Chondrocyte (in vitro differentiated cells): ENCODE results near the gene MTFP1. TPM values are rescaled to one million over a fixed set of nuclear protein-coding genes. Genes with fewer than 3 reads are reported as not detected.
A peak's percentile ranks its signal among the peaks of the same experiment; 100 is the strongest.

Experiments
- DNase-seq: peaks from one replicate; pipeline ENCODE4 v3.0.0; 2021; ENCODE audit warnings: mixed read lengths, low spot score
- H3K27ac Mint-ChIP-seq: one replicate; pipeline ENCODE4 v1.8.0; 2021; ENCODE audit warnings: mild to moderate bottlenecking, moderate library complexity, mixed read lengths; ENCODE audit not compliant: unreplicated experiment
- H3K27me3 Mint-ChIP-seq: 2 replicates; pipeline ENCODE4 v1.8.0; 2021; ENCODE audit warnings: low read depth, mixed read lengths
- H3K36me3 Mint-ChIP-seq: 2 replicates; pipeline ENCODE4 v1.8.0; 2021; ENCODE audit warnings: low read depth, mixed read lengths
- H3K4me1 Mint-ChIP-seq: 2 replicates; pipeline ENCODE4 v1.8.0; 2021; ENCODE audit warnings: low read depth, mild to moderate bottlenecking, mixed read lengths
- H3K4me3 Mint-ChIP-seq: one replicate; pipeline ENCODE4 v1.8.0; 2021; ENCODE audit warnings: mild to moderate bottlenecking, moderate library complexity, mixed read lengths; ENCODE audit not compliant: unreplicated experiment
- H3K9me3 Mint-ChIP-seq: 2 replicates; pipeline ENCODE4 v1.8.0; 2021; ENCODE audit warnings: low read depth, mixed read lengths
- total RNA-seq: library from RNA; stranded (reverse); gene quantifications from 3 replicates; pipeline ENCODE4 v1.2.1, GENCODE V29; 2021
- TF ChIP-seq, protein P1 (sequence below): fragments of 200-600 bp; sonication (generic); IDR thresholded peaks from 2 replicates; pipeline ENCODE4 v1.5.0; 2021; ENCODE audit warnings: antibody characterized with exemption, mild to moderate bottlenecking, moderate library complexity

The MTFP1 gene
- total RNA-seq, 1 donor from 2014 or later: 12.1 TPM

DNA sequence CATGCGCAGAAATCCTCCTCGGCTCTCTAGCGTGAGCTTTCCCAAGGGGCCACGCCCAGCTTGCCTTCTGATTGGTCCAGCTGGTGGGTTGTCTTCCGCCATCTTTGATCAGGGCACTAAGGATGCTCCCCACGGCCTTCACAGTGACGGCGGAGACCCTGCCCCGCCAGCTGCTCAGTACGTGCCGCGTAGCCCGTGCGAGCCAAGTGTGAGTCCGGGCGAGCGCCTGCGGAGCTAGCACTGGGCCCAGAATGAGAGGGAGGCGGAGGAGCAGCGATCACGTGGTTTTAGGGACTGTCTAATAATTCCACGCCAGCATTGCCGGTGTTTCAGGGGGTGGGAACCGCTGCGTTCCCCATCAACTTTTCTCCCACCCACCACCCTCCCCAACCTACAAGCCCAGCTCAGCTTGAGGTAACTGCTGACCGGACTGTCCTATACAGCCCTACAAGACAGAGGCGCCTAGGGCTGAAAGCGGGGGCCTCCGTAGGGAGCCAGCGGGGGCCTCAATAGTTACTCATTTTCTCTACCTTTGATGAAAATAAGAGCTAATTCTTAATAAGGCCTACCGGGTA, 1.5 kb upstream of the MTFP1 start:
- peak overlapping the region; percentile 99 for H3K27ac Mint-ChIP-seq
- H3K4me3 Mint-ChIP-seq: peak overlapping the region; percentile 80
- DNase-seq: peak; percentile 100
- H3K9me3 Mint-ChIP-seq: no peaks in the 10 kb centered on the region
- TF ChIP-seq, protein P1, sequence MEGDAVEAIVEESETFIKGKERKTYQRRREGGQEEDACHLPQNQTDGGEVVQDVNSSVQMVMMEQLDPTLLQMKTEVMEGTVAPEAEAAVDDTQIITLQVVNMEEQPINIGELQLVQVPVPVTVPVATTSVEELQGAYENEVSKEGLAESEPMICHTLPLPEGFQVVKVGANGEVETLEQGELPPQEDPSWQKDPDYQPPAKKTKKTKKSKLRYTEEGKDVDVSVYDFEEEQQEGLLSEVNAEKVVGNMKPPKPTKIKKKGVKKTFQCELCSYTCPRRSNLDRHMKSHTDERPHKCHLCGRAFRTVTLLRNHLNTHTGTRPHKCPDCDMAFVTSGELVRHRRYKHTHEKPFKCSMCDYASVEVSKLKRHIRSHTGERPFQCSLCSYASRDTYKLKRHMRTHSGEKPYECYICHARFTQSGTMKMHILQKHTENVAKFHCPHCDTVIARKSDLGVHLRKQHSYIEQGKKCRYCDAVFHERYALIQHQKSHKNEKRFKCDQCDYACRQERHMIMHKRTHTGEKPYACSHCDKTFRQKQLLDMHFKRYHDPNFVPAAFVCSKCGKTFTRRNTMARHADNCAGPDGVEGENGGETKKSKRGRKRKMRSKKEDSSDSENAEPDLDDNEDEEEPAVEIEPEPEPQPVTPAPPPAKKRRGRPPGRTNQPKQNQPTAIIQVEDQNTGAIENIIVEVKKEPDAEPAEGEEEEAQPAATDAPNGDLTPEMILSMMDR: no peak
- no peaks in the 10 kb centered on the region for H3K27me3 Mint-ChIP-seq
- peaks cover 2% of the 10 kb centered on the region for H3K36me3 Mint-ChIP-seq
- peaks cover 59% of the 10 kb centered on the region for H3K4me1 Mint-ChIP-seq

DNA sequence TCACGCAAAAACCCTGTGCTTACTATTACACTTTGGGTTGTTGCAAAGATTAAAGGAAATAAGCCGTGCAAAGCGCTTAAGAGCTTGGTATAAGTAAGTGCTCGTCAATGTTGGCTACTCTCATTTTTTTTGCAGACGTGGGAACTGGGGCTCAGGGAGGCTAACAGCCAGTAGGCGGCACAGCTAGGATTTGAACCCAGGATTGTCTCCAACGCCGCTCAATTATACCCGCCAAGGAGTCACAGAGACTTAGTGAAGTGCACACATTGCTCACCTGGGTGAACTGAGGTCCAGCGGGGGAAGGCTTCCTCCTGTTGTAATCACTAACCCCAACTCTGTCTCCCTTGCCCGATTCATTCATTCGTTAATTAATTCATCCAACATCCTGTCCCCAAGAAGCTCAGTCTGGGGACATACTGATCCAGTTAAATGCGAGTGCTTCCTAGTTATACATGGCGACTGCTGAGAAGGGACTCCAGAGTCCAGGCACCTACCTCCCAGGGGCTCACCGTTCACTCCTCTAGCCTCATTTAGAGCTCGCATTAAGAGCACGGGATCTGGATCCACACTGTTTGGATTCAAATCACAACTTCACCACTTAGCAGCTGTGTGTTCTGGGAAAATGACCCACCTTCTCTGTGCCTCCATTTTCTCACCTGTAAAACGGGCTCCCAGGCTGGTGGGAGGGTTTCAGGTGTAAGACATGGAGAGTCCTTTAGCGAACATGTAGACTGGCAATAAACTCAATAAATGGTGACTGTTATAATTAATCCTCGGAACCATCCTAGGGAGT, 838 bp upstream of the MTFP1 start:
- TF ChIP-seq, protein P1: no peak
- Mint-ChIP-seq H3K4me3 (peak overlapping the region; percentile 80), H3K36me3 (peaks cover 2% of the 10 kb centered on the region), H3K9me3 (no peaks in the 10 kb centered on the region), H3K27me3 (no peaks in the 10 kb centered on the region), H3K27ac (peak overlapping the region; percentile 99), H3K4me1 (peaks cover 59% of the 10 kb centered on the region)
- no peak for DNase-seq

DNA sequence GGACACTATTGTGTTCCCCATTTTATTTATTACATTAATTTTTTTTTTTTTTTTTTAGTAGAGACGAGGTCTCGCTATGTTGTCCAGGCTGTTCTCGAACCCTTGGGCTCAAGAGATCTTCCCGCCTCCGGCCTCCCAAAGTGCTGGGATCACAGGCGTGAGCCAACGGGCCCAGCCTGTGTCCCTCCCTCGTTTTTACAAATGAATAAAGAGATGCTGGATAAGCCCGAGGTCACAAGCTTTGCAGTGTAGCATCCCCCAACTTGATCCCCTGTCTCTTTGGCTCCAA, 297 bp upstream of the MTFP1 start:
- Mint-ChIP-seq H3K27ac (peak overlapping the region; percentile 91), H3K9me3 (no peaks in the 10 kb centered on the region), H3K36me3 (peaks cover 3% of the 10 kb centered on the region), H3K27me3 (no peaks in the 10 kb centered on the region), H3K4me3 (peak overlapping the region; percentile 86), H3K4me1 (peaks cover 56% of the 10 kb centered on the region)
- TF ChIP-seq, protein P1: no peak
- no peak for DNase-seq

DNA sequence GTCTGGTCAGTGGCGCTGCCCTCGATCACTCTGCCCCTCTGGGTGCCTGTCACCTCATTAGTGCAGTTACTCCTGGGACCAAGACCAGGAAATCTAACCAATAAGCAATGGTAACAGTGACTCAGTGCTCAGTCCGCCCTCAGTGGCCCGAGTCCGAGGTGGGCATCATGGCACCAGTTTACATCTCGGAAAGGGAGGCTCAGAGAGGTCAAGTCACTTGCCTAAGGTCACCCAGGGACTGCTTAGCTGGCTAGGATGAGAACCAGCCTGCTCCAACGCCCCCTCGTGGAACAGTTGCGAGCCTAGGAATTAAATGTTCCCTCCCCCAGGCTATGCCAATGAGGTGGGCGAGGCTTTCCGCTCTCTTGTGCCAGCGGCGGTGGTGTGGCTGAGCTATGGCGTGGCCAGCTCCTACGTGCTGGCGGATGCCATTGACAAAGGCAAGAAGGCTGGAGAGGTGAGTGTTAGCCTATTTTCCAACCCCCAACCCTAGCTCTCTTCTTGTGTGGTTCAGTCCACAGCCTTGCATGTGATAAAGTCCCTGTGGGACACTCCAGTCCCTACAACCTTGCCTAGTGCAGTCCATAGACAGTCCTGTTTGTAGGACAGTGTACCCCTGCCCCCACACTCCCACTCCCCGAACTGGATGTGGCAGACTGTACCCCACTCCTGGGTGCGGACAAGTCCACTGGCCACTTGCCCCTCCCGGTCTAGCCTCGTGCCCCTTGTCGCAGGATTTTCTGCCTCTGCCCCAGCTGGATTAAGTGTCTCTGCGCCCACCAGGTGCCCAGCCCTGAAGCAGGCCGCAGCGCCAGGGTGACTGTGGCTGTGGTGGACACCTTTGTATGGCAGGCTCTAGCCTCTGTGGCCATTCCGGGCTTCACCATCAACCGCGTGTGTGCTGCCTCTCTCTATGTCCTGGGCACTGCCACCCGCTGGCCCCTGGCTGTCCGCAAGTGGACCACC, 1.1 kb downstream of the MTFP1 start:
- H3K4me1 Mint-ChIP-seq: peaks cover 42% of the 10 kb centered on the region
- peaks cover 3% of the 10 kb centered on the region for H3K36me3 Mint-ChIP-seq
- TF ChIP-seq, protein P1: peak; percentile 86
- H3K4me3 Mint-ChIP-seq: peak overlapping the region; percentile 86
- H3K9me3 Mint-ChIP-seq: no peaks in the 10 kb centered on the region
- no peaks in the 10 kb centered on the region for H3K27me3 Mint-ChIP-seq
- DNase-seq: no peak
- peak overlapping the region; percentile 91 for H3K27ac Mint-ChIP-seq

DNA sequence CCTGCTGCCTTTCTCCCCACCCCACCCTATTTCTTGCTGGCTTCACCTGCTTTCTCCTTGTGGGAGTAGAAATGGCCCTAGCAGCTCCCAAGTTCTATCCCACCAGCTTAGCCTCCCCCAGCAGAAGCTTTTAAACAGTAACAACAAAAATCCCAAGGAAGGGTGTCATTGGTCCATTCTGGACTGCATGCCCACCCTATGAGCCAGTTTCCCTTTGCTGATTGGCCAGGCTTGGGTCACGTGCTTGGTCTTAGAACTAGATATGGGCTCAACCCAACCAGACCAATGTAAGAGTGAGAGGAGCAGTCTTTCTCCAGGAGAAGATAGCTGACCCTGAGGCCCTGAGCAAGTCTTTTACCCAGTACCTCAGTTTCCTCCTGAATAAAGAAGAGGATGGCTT, 2.3 kb downstream of the MTFP1 start:
- Mint-ChIP-seq H3K27ac (no peak overlapping the region), H3K36me3 (peaks cover 1% of the 10 kb centered on the region), H3K4me3 (no peak overlapping the region), H3K4me1 (peaks cover 30% of the 10 kb centered on the region), H3K9me3 (no peaks in the 10 kb centered on the region), H3K27me3 (no peaks in the 10 kb centered on the region)
- DNase-seq: no peak
- TF ChIP-seq, protein P1: no peak
